ENCODE results near the gene PPFIBP1. TPM values are rescaled to one million over a fixed set of nuclear protein-coding genes. Genes with fewer than 3 reads are reported as not detected.

Gene PPFIBP1
- total and polyA plus RNA-seq, 2 experiments from 2014 or later: 23.5 to 30.9 TPM

GRCh38 chr12:27560126-27560525, 36.1 kb downstream of the PPFIBP1 start:
- DNase-seq (ENCODE audit: low read depth in 1 of 2, low spot score in 1 of 2): no peak
- no peak overlapping the region for H3K4me3 ChIP-seq
- no peak for TF ChIP-seq CTCF (IDR thresholded peaks at IDR 0.05; ENCODE audit: low read depth, low read length)
- H3K4me1 ChIP-seq (ENCODE audit: low read depth): no peaks in the 10 kb centered on the region
- H3K27ac ChIP-seq: no peak overlapping the region
- no peaks in the 10 kb centered on the region for H3K36me3 ChIP-seq
- no peaks in the 10 kb centered on the region for H3K9me3 ChIP-seq (ENCODE audit: low read depth)
- no peaks in the 10 kb centered on the region for H3K27me3 ChIP-seq

- Histone ChIP-seq H3K4me1 (ENCODE audit: low read depth) (no peaks in the 10 kb centered on the region), H3K4me3 (no peak overlapping the region), H3K27me3 (no peaks in the 10 kb centered on the region), H3K9me3 (ENCODE audit: low read depth) (no peaks in the 10 kb centered on the region), H3K27ac (no peak overlapping the region), H3K36me3 (no peaks in the 10 kb centered on the region)
- no peak for DNase-seq (ENCODE audit: low read depth in 1 of 2, low spot score in 1 of 2)
- TF ChIP-seq CTCF (IDR thresholded peaks at IDR 0.05; ENCODE audit: low read depth, low read length): no peak
Observed at GRCh38 chr12:27561535-27562350, 37.7 kb downstream of the PPFIBP1 start.

DNA sequence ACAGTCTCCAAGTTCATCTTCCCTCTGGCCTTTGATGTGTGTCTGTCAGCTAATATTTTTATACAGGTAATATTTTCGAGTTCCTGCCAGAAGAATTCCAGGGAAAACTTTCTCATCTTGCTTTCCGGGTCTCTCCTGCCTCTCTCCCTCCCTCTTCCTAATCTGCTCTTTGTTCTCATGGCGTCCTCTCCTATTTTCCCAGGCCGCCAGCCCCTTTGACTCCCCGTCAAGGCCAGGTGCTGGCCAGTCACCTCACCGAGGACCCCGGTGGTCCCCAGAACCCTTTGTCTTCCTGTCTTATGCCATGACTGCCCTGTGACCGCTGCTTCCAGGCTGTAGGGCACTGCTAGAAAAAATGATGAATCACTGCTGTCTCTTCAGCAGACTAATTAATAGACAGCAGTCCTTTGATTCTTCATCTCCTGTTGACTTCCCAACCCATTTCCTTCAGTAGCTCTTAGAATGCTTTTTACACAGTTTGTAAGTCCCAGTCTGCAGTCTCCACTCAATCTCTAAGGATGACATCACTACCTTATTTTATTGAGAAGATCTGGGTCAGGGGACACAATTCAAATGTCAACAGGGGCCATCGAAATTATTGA, 40.7 kb downstream of the PPFIBP1 start:
- Histone ChIP-seq H3K36me3 (no peaks in the 10 kb centered on the region), H3K27ac (no peak overlapping the region)

GRCh38 chr12:27566159-27566558, 42.2 kb downstream of the PPFIBP1 start:
- no peaks in the 10 kb centered on the region for H3K4me1 ChIP-seq (ENCODE audit: low read depth)
- no peak for TF ChIP-seq CTCF (IDR thresholded peaks at IDR 0.05; ENCODE audit: low read depth, low read length)
- H3K4me3 ChIP-seq: no peak overlapping the region
- DNase-seq (ENCODE audit: low read depth in 1 of 2, low spot score in 1 of 2): no peak
- no peaks in the 10 kb centered on the region for H3K9me3 ChIP-seq (ENCODE audit: low read depth)
- H3K36me3 ChIP-seq: no peaks in the 10 kb centered on the region
- H3K27ac ChIP-seq: no peak overlapping the region
- no peaks in the 10 kb centered on the region for H3K27me3 ChIP-seq

More for the DNA sequence above, 40.7 kb downstream of the PPFIBP1 start:
- no peak overlapping the region for H3K4me3 ChIP-seq
- no peak for DNase-seq (ENCODE audit: low read depth in 1 of 2, low spot score in 1 of 2)
- H3K4me1 ChIP-seq (ENCODE audit: low read depth): no peaks in the 10 kb centered on the region
- no peaks in the 10 kb centered on the region for H3K9me3 ChIP-seq (ENCODE audit: low read depth)
- no peaks in the 10 kb centered on the region for H3K27me3 ChIP-seq
- no peak for TF ChIP-seq CTCF (IDR thresholded peaks at IDR 0.05; ENCODE audit: low read depth, low read length)

DNA sequence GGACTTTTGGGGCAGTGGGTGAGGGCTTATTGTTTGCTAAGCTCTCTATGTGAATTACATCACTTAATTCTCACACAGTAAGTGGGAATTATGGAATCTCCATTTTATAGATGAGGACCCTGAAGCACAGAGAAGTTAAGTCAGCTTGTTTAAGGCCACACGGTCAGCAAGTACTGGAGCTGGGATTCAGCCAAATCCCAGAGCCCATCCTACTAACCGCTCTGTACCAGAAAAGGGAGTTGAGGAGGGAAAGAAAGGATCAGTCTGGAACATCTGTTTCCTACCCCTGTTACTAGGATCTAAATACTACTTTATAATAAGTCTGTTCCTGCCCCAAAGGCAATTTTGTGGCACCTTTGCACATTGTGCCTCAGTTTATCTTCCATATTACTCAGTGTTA, 42.6 kb downstream of the PPFIBP1 start:
- H3K4me3 ChIP-seq: no peak overlapping the region
- H3K9me3 ChIP-seq (ENCODE audit: low read depth): no peaks in the 10 kb centered on the region
- no peaks in the 10 kb centered on the region for H3K27me3 ChIP-seq
- TF ChIP-seq CTCF (IDR thresholded peaks at IDR 0.05; ENCODE audit: low read depth, low read length): no peak
- no peaks in the 10 kb centered on the region for H3K4me1 ChIP-seq (ENCODE audit: low read depth)
- no peaks in the 10 kb centered on the region for H3K36me3 ChIP-seq
- DNase-seq (ENCODE audit: low read depth in 1 of 2, low spot score in 1 of 2): no peak
- no peak overlapping the region for H3K27ac ChIP-seq

All from cardiac muscle cell (in vitro differentiated cells and primary cell).